Suprapubic skin (tissue), 4 donors: Measurements from ENCODE around the gene PCBD2. TPM values are rescaled to one million over a fixed set of nuclear protein-coding genes. Genes with fewer than 3 reads are reported as not detected.
"Not testable (repeated sequence)": the region's sequence is repeated elsewhere in the genome, so short reads cannot be mapped to it uniquely, and the experiment has no call there.

ENCODE experiments used
- DNase-seq, 2 donors: peaks; one replicate each; pipeline ENCODE4 v3.0.0-alpha.2; 2019; ENCODE audit warnings: low spot score in 2 of 2
- H3K27ac ChIP-seq: fragments of 200-600 bp; sonication (generic); one replicate; pipeline ENCODE4 v1.5.1; 2019
- H3K27me3 ChIP-seq: fragments of 200-600 bp; sonication (generic); one replicate; pipeline ENCODE4 v1.5.1; 2019
- H3K36me3 ChIP-seq: fragments of 200-600 bp; sonication (generic); one replicate; pipeline ENCODE4 v1.5.1; 2019
- H3K4me1 ChIP-seq: fragments of 200-600 bp; sonication (generic); one replicate; pipeline ENCODE4 v1.5.1; 2019
- H3K4me3 ChIP-seq: fragments of 200-600 bp; sonication (generic); one replicate; pipeline ENCODE4 v1.5.1; 2019; ENCODE audit warnings: mild to moderate bottlenecking
- H3K9me3 ChIP-seq: fragments of 200-600 bp; sonication (generic); one replicate; pipeline ENCODE4 v1.5.1; 2019
- CTCF ChIP-seq, 2 donors: fragments of 200-600 bp in 1 of 2; fragments of 450-650 bp in 1 of 2; sonication (generic) in 1 of 2; IDR thresholded peaks; one replicate each; pipeline ENCODE4 v1.5.1; 2016 to 2019; ENCODE audit warnings: antibody characterized with exemption in 2 of 2, mild to moderate bottlenecking in 1 of 2, moderate library complexity in 1 of 2
- EP300 ChIP-seq: sonication (generic); formaldehyde crosslinking; IDR thresholded peaks from one replicate; pipeline ENCODE4 v1.6.1; 2017; ENCODE audit warnings: antibody characterized with exemption
- POLR2A ChIP-seq, 2 donors: fragments of 450-650 bp; IDR thresholded peaks; one replicate each; pipeline ENCODE4 v1.6.1; 2017; ENCODE audit warnings: antibody characterized with exemption in 2 of 2, mild to moderate bottlenecking in 2 of 2, moderate library complexity in 2 of 2
- POLR2AphosphoS5 ChIP-seq, 3 donors: sonication (generic); formaldehyde crosslinking; IDR thresholded peaks; one replicate each; pipeline ENCODE4 v1.6.1; 2017; ENCODE audit warnings: antibody characterized with exemption in 3 of 3
- WGBS: methylation state at CpG from one replicate; pipeline ENCODE4 v1.1.5; 2018; 5-methylcytosine and 5-hydroxymethylcytosine counted together
- total RNA-seq, 4 donors: library from RNA; depleted of rRNA; stranded (reverse); fragments of >200 nt; gene quantifications; one replicate each; pipeline ENCODE4 v1.1.0, GENCODE V29; 2016

The PCBD2 gene
- total RNA-seq, 4 donors from 2014 or later, result 8.2 to 13.4 (median 9.1) TPM

GRCh38 chr5:134892926-134893325, 12.0 kb upstream of the PCBD2 start:
- Histone ChIP-seq H3K9me3 (no peaks in the 10 kb centered on the region), H3K27me3 (no peaks in the 10 kb centered on the region), H3K4me1 (no peaks in the 10 kb centered on the region), H3K4me3 (no peak overlapping the region), H3K36me3 (peaks cover 35% of the 10 kb centered on the region), H3K27ac (no peak overlapping the region)
- DNase-seq, result no peak
- 88% methylated on average over 2 of the region's 2 CpGs for WGBS
- TF ChIP-seq POLR2AphosphoS5 (IDR thresholded peaks at IDR 0.05) (no peak), POLR2A (IDR thresholded peaks at IDR 0.05) (no peak), CTCF (IDR thresholded peaks at IDR 0.05) (no peak), EP300 (no peak)

- Histone ChIP-seq H3K27ac (no peak overlapping the region), H3K4me1 (no peaks in the 10 kb centered on the region), H3K27me3 (no peaks in the 10 kb centered on the region), H3K9me3 (no peaks in the 10 kb centered on the region), H3K36me3 (peaks cover 34% of the 10 kb centered on the region), H3K4me3 (no peak overlapping the region)
- DNase-seq, result no peak
- 93% methylated on average over 7 of the region's 7 CpGs for WGBS
- TF ChIP-seq CTCF (IDR thresholded peaks at IDR 0.05) (no peak), POLR2A (IDR thresholded peaks at IDR 0.05) (no peak), POLR2AphosphoS5 (IDR thresholded peaks at IDR 0.05) (no peak), EP300 (no peak)
These were observed 11.0 kb upstream of the PCBD2 start for GRCh38 chr5:134893748-134894505.

- no peak for TF ChIP-seq EP300
- TF ChIP-seq CTCF (IDR thresholded peaks at IDR 0.05), result no peak
- peaks cover 16% of the 10 kb centered on the region for H3K36me3 ChIP-seq
- DNase-seq, result no peak
- no peaks in the 10 kb centered on the region for H3K9me3 ChIP-seq
- H3K27ac ChIP-seq, result no peak overlapping the region
- WGBS, result 73% methylated on average over 10 of the region's 10 CpGs
- peaks cover 10% of the 10 kb centered on the region for H3K4me1 ChIP-seq
- no peaks in the 10 kb centered on the region for H3K27me3 ChIP-seq
- no peak overlapping the region for H3K4me3 ChIP-seq
These were observed 2.7 kb upstream of the PCBD2 start for GRCh38 chr5:134902071-134902801.

- under 1% methylated on average over 30 of the region's 54 CpGs for whole genome bisulfite sequencing
- no peaks in the 10 kb centered on the region for H3K27me3 ChIP-seq
- H3K27ac ChIP-seq, result peak overlapping the region; percentile 99
- peak overlapping the region; percentile 89 for H3K4me3 ChIP-seq
- DNase-seq, result peak; percentile 68 to 79
- TF ChIP-seq POLR2A (IDR thresholded peaks at IDR 0.05) (no peak), POLR2AphosphoS5 (IDR thresholded peaks at IDR 0.05) (peak in 1 of 3 donors; percentile 23), CTCF (IDR thresholded peaks at IDR 0.05) (peak; percentile 48 to 54)
- peaks cover 14% of the 10 kb centered on the region for H3K36me3 ChIP-seq
- H3K4me1 ChIP-seq, result peaks cover 10% of the 10 kb centered on the region
- H3K9me3 ChIP-seq, result no peaks in the 10 kb centered on the region
These were observed 490 bp downstream of the PCBD2 start for GRCh38 chr5:134905246-134905996.

- H3K9me3 ChIP-seq, result no peaks in the 10 kb centered on the region
- 100% methylated on average over 1 of the region's 1 CpG for WGBS
- H3K4me1 ChIP-seq, result peaks cover 10% of the 10 kb centered on the region
These were observed 1.9 kb downstream of the PCBD2 start for GRCh38 chr5:134906811-134907210.

GRCh38 chr5:134910752-134911151, 5.8 kb downstream of the PCBD2 start:
- not testable (repeated sequence) for H3K4me3 ChIP-seq, DNase-seq, H3K9me3 ChIP-seq, H3K27ac ChIP-seq, H3K27me3 ChIP-seq
- Histone ChIP-seq H3K4me1 (peaks cover 10% of the 10 kb centered on the region), H3K36me3 (peaks cover 48% of the 10 kb centered on the region)
- 85% methylated on average over 2 of the region's 2 CpGs for WGBS

More at GRCh38 chr5:134906811-134907210, 1.9 kb downstream of the PCBD2 start:
- peaks cover 22% of the 10 kb centered on the region for H3K36me3 ChIP-seq
- no peak overlapping the region for H3K4me3 ChIP-seq
- H3K27ac ChIP-seq, result no peak overlapping the region
- no peaks in the 10 kb centered on the region for H3K27me3 ChIP-seq
- no peak for DNase-seq
- no peak for TF ChIP-seq POLR2AphosphoS5 (IDR thresholded peaks at IDR 0.05)
- no peak for TF ChIP-seq POLR2A (IDR thresholded peaks at IDR 0.05)
- TF ChIP-seq CTCF (IDR thresholded peaks at IDR 0.05), result no peak
- no peak for TF ChIP-seq EP300
